GM19023 (cell line): ENCODE results near the gene CMKLR1.
A peak's percentile ranks its signal among the peaks of the same experiment; 100 is the strongest.

Experiments
- ATAC-seq: cut with Tn5 transposase; IDR thresholded peaks from one replicate; pipeline ENCODE4 v1.9.1; 2021; ENCODE audit warnings: mild to moderate bottlenecking, moderate library complexity; ENCODE audit not compliant: unreplicated experiment

CMKLR1 gene

DNA sequence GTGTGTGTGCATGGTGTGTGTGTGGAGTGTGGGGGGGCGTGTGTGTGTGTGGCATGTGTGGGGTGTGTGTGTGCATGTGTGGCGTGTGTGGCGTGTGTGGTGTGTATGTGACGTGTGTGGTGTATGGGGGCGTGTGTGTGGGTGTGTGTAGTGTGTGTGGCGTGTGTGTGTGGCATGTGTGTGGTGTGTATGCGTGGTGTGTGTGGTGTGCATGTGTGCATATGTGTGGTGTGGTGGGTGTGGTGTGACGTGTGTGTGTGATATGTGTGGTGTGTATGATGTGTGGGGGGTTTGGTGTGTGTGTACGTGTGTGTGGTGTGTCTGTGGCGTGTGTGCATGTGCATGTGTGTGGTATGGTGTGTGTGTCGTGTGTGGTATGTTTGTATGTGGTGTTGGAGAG, 24.1 kb upstream of the CMKLR1 start:
- no peak for ATAC-seq

DNA sequence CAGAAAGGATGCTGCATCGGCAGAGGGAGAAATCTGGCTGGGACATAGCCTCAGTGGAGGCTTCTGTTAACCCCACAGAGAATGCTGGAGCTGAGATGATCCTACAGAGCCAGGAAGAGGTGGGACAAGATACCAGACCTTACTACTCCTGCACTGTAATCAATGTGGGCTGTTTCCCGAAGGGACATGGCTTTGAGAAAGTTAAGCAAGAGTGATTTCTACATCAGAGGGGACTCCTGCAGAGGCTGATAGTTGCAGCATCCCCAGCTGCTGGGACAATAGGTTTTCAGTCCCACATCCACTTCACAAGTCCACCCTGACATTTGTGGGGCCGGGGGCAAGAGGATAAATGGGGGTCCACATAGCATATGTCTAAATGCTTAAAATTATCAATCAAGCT, 22.5 kb upstream of the CMKLR1 start:
- ATAC-seq: no peak

DNA sequence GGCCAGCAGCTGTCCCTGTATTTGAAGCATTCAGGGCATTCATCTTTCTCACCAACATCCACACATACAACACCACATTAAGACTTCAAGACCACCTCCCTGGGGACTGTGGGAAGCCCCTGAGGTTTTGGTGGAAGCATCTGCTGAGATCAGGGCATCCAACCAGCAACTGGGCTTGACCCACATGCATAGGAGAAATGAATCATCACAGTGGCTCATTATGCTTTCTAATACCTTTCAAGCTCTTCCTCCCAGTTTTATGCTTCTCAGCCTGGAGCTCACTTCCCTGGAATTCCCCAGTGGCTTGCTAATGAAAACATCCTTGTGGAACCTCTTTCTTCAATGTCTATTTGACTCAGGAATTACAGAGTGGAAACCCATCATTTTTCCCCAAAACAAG, 21.4 kb upstream of the CMKLR1 start:
- ATAC-seq: peak; percentile 68

DNA sequence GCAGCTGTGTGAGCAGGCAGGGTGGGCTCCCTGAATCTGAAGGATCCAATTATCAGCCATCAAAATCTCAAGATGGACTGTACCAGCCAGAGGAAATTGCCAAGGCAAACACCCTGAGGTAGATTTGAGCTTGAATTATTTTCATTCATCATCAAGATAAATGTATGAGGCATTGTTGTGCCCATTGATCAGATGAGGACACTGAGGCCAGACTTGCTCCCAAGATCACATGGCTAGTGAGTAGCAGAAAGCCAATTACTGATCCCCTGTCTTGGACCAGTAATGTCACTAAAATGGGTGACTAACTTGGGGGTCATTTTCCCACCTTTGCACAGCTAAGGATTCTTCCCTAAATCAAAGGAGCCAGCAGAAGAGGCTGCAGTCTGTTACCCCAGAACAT, 20.9 kb upstream of the CMKLR1 start:
- no peak for ATAC-seq

DNA sequence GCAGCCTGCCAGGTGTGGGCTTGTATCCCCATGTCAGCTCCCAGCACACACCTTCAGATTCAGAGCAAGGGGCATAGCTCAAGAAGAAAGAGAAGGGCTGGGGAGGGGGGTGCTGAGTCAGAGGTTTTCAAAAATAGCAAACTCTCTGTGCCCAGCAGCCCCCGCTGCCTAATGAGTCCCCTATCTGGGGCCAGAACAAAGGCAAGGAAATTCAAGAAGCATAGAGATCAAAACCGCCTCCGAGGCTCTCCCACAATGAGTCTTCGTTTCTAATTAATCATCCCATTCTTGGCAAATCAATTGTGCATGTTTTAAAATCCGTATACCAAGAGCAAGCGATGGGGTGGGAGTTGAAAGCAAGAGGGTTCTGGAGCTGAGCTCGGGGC, 19.5 kb upstream of the CMKLR1 start:
- ATAC-seq: no peak

DNA sequence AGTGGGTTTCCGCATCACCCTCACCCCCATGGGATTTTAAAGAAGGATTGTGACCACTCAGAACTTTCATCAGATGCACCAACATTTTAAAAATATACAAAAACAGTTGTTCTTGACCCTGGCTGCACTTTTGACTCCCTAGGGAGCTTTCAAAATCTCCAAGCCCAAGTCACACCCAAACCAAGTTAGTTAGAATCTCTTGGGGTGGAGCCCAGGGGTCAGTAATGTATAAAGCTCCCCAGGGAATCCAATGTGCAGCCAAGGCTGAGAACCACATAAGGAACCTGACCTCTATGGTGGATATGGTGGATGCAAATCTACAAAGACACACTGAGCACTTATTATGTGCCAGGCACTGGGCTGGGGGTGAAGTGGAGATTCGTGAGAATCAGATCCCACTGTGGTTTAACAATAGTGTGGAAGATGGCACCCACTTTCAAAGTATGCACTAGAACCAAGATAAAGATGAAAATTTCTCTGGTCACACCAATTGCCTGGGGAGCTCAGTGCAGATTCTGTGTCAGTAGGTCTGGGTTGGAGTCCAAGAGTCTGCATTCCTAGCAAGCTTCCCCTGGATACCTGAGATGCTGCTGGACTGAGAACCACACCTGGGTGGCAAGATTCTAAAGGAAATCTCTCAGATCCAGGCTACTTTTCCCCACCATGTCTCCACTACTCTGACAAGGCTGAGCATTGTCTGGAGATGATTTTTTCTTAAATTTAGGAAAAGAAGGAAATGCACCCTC, 18.9 kb upstream of the CMKLR1 start:
- no peak for ATAC-seq

DNA sequence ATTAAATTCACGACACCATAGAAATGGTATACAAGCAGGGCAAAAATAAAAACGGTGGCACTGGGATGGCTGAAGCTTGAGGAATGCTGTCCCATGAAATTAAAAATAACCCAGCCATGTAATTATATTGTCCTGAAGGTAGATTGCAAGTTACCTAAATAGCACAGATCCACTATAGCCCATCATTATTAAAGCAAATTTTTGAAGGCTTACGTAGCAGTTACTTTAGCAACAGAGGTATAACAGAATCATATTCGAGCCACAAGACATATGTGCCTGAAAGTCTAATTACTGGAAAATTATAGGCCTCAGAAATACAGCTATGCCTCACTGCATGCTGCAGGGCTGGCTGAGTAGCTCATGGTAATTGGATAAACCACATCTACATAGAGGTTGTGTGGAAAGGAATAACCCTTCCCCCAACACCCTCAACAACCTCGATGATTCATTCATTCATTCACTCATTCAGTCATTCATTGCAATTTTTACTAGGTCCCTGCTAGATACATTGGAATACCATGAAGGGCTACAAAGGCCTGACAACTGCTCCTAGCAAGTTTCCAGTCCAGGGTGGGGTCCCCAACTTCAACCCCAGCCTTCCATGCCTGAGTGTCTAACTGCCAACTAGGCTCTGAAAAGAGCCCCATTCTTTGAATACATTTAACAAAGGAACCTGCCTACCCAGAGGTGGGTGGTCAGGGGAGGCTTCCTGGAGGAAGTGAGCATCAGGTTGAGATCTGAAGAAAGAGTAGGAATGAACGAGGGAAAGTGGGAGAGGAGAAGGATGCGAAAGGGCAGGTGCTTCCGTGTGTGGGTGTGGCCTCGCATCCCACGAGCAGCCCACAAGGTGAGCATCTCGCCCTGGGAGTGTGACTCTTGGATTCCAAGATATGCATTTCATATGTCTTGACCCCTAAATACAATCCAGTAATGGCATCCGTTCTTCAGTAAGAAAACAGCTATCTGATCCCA, 18.0 kb upstream of the CMKLR1 start:
- ATAC-seq: no peak

DNA sequence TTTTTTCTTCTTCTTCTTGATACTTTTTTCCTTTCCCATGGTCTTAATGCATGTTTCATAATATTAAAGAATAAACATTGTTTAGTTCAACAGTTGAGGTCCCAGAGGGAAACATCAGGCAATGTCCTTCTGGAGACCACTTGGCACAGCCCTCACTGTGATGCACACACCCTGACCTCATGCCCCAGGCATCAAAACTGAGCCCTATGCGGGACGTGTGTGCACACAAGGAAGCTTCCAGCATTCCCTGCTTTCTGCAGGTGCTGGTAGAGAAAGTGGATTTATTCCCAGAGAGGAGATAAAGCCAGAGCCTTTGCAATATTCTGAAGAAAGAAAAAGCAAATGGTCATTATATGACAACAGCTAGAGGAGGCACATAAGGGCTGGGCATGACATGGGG, 16.0 kb upstream of the CMKLR1 start:
- no peak for ATAC-seq

DNA sequence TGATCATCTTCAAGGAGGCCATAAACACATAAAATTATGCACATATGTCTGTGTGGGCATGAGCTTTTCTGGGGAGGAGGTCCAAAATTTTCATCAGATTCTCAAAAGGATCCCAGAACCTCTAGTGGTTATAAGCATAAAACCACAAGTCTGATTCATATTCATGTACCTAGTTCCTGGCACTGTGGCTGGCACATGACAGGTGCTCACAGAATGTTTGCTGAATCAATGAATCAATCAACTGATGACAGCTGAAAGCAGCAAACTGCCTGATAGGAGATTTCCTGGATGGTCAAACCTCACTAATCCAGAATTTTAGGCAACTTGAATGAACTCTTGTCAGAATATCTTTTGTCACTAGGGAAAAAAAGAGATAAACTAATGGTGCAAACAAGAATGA, 13.5 kb upstream of the CMKLR1 start:
- ATAC-seq: no peak

DNA sequence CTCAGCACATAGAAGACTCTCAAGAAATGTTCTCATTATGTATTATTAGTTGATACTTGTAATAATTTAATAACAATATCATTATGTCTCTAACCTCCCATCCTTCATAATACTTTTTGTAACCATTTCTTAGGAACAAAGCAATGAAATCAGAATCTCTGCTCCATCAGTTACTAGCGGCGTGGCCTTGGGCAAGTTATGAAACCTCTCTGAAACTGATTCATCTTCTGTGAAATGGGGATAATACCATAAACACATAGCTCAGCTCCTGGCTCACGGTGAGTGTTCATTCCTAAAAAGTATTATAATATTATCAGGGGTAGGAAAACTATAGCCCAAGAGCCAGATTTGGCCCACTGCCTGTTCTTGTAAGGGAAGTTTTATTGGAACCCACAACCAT, 11.4 kb upstream of the CMKLR1 start:
- ATAC-seq: no peak

DNA sequence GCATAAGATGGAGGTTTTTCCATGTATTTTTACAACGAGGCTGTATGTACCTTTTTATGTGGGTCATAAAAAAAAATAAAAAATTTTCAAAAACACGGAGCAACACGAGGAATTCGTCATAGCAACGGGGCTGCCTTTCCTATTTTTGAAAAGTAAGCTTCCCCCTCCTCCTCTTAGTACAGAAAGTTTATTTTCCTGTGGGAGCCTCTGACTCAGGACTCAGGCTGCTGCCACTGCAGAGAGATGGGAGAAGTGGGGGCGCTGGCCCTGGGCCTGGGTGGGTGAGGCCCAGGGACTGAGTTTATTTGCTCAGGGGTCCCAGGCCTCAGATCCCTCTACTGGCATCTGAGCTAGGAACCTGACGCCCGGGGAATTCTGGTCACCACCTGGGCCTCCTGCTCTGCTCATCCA, 10.2 kb upstream of the CMKLR1 start:
- ATAC-seq: no peak

DNA sequence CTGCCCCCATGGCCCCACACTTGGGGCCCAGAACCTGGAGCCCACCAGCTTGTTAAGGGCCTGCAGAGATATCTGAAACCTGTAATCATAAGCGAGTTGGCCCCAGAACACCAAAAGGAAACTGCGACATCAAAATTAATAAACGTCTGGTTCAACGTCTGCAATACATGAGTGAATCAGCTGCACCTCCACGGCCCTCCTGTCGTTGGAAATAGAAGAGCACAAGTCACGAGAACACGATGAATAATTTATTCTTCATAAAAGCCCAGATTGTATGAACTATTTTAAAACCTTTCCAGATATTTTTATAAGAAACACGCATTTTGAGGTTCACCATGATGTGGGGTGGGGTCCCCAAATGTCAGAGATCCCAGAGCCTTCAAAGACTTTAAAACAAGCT, 9.7 kb upstream of the CMKLR1 start:
- no peak for ATAC-seq

DNA sequence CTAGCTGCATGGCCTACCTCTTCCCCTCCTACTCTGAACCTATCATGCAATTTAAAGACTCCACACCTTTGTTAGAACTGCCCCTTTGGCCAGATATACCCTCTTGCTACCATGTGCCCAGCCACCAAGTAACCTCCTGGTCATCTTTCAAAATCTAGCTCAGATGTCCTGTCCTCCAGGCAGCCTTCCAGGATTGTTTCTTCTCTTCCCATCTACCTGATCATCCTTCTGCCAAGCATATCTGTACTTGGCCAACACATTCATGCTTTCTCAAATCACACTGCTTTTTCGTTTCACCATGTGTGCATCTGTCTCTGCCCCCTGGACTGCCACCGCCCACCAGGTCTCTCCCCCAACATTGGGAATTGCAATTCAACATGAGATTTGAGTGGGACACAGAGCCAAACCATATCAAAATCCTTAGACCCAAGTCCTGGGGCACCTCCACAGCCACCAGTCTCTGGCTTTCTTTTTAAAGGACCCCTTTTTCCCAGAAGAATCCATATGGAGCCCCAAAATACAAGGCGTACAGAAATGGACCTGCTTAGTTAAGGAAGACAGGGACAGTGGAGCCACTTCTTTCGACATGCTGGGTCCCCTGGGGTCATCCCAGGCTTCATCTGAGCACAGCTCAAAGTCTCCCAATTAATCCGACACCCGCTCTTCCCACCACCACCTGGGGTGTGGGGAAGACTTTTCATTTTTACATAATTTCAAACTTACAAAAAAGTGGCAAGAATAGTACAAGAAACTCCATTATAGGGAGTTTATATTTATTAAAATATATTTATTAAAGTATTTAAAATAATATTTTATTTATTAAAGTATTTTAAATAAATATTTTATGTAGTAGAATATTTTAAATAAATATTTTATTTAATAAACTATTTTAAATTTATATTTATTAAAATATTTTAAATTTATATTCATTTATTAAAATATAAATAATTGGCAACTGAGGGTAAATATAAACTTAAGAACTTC, 7.9 kb upstream of the CMKLR1 start:
- no peak for ATAC-seq

DNA sequence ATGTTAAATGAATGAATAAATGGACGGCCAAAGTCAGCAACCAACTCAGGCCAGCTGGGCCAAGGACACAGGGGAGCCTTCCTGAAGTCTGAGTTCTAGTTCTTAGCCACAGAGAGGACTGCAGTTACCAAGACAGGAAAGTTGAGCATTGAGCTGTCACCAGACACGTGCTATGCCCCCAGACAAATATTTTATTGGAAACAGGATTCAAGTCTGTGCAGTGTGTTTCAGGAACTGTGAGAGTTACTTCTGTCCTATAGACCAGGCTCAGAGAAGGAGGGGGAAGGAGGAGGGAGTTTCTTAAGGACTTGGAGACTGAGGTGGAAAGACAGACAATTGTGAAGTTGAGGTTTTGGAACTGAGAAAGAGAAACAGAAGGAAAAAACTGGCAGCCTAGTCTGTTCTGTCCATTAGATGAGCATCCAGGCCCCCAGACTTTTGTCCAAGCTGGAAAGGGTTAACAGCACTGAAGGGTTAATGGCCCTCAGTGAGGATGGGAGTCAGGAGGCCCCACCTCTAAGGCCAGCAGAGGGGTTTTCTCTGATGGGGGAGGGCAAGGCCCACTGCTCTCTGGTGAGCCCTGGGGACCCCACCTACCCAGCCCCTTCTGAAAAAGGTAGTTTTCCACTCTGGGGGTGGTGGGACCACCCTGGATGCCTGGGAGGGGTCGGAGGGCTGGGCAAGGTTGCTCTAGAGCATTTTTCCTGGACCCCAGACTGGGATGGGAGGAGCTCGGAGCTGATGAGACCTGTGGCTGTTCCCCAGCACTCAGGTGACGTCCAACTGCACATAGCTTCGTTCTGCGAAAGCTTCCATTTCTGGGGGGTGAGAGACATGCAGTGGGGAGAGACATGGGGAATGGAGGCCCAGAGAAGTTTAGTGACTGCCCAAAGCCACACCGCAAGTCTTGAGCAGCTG, 6.9 kb upstream of the CMKLR1 start:
- no peak for ATAC-seq

DNA sequence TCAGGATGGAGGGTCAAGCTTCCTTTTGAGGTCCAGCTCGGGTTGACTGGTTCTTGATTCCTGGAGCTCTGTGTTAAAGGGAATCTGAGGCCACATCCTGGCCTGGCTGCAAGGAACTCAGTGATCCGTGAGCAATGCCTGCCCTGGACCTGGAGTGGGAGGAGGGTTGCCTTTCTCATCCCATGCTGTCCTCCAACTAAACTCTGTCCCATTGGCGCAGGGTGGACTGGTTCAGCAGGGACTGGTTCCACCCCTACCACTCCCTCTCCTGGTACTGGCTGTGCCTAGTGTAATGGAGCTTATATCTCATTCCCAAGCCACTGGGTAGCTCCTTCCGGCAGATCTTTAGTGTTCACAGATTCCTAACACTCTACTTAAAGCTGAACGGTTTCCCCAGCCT, 3.9 kb upstream of the CMKLR1 start:
- ATAC-seq: no peak

DNA sequence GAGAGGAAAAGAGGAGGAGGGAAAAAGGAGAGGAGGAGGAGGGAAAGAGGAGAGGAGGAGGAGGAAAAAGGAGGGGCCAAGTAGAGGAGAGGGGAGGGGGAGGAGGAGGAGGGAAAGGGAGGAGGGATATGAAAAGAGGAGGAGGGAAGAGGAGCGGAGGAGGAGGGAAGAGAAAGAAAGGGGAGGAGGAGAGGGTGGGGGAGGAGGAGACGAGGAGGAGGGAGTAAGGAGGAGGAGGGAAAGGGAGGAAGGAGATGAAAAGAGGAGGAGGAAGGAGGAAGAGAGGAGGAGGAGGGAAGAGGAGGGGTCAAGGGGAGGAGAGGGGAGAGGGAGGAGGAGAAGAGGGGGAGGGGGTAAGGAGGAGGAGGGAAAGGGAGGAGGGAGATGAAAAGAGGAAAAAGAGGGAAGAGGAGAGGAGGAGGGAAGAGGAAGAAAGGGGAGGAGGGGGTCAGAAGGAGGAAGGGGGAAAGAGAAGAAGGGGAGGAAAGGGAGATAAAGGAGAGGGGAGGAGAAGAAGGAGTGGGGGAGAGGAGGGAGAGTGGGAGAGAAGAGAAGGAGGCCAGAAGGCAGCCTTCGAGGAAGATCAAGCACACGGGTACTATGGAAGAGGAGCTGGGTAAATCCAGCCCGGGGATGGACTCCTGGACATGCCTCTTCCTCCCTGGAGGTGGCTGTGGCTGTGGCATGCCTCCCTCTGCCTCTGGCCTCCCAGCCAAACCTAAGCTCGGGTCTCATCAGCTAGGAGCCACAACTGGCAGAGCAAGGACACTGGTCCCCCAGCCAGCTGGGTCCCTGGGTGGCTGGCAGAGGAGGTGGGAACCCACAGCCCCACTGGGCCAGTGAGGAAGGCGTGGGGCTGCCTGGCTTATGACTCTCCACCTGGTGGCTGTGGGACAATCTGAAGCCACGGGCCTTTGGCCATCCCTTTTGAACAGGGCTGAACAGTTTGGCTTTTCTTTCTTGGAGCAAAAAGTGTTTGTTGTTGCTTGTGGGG, 3.0 kb upstream of the CMKLR1 start:
- ATAC-seq: no peak

DNA sequence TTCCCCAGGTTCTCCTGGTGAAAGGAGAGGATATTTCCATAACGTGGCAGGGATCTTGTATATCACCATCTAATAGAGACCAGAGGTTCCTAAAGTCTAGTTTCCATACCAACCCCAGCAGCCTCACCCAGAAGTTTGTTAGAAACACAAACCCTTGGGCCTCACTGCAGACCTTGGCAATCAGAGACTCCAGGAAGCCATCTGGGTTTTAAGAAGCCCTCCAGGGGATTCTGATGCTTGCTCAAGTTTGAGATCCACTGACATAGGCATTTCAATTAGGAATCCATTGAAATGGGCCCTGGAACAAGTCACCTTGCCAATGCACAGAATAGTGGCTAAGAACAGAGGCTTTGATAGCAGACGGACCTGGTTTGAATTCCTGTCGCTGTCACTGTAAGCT, 2.2 kb upstream of the CMKLR1 start:
- ATAC-seq: no peak

DNA sequence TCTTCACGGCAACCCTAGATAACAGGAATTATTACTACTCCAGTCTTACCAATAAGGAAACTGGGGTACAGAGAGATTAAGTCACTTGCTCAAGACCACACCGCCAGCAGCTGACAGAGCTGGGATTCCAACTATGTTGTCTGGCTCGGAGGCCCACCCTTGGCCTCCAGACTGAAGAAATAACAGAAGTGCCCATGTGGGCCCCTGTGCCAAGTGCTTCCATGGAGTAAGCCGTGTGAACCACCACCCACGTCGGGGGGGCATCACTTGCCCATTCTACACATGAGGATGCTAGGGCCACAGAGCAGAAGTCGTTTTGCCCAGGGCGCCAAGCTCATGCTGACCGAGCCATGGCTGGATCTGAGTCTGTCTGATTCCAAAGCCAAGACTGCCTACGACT, 926 bp upstream of the CMKLR1 start:
- no peak for ATAC-seq
